SK-N-SH (cell line): ENCODE results near the gene NRG4.
"Not testable (repeated sequence)": the region's sequence is repeated elsewhere in the genome, so short reads cannot be mapped to it uniquely, and the experiment has no call there.

ENCODE experiments used
- EZH2phosphoT487 ChIP-seq: fragments of 200-600 bp; sonication (generic); IDR thresholded peaks from 2 replicates; pipeline ENCODE4 v1.6.1; 2017; ENCODE audit warnings: low read depth, mixed run types, mild to moderate bottlenecking, antibody characterized with exemption, moderate library complexity, borderline replicate concordance
- MAX ChIP-seq: IDR thresholded peaks from 2 replicates; pipeline ENCODE4 v1.4.0; 2012; ENCODE audit warnings: low read depth
- PBX3 ChIP-seq: IDR thresholded peaks from 2 replicates; pipeline ENCODE4; 2012
- POLR2AphosphoS5 ChIP-seq: IDR thresholded peaks from 2 replicates; pipeline ENCODE4 v1.6.1; 2012; ENCODE audit warnings: low read depth, low read length
- RAD21 ChIP-seq: IDR thresholded peaks from 2 replicates; pipeline ENCODE4 v1.6.1; 2012; ENCODE audit warnings: mild to moderate bottlenecking, low read length
- TAF1 ChIP-seq: IDR thresholded peaks from 2 replicates; pipeline ENCODE4 v1.6.1; 2012; ENCODE audit warnings: low read depth, mild to moderate bottlenecking, low read length, moderate library complexity, borderline replicate concordance
- YY1 ChIP-seq: IDR thresholded peaks from 2 replicates; pipeline ENCODE4 v1.4.0; 2012; ENCODE audit warnings: low read depth, mild to moderate bottlenecking
- TF ChIP-seq, protein P1 (sequence below): fragments of 200-600 bp; sonication (generic); IDR thresholded peaks from 2 replicates; pipeline ENCODE4 v1.6.1; 2017; ENCODE audit warnings: antibody characterized with exemption, mild to moderate bottlenecking, moderate library complexity
- TF ChIP-seq, protein P2 (sequence below): IDR thresholded peaks from 2 replicates; pipeline ENCODE4 v1.6.1; 2012; ENCODE audit warnings: mild to moderate bottlenecking, low read depth, low read length, moderate library complexity

GRCh38 chr15:76013470-76013869, 1.2 kb upstream of the NRG4 start:
- not testable (repeated sequence) for TF ChIP-seq RAD21, MAX, EZH2phosphoT487, POLR2AphosphoS5, YY1, PBX3, TAF1
- TF ChIP-seq, protein P1, sequence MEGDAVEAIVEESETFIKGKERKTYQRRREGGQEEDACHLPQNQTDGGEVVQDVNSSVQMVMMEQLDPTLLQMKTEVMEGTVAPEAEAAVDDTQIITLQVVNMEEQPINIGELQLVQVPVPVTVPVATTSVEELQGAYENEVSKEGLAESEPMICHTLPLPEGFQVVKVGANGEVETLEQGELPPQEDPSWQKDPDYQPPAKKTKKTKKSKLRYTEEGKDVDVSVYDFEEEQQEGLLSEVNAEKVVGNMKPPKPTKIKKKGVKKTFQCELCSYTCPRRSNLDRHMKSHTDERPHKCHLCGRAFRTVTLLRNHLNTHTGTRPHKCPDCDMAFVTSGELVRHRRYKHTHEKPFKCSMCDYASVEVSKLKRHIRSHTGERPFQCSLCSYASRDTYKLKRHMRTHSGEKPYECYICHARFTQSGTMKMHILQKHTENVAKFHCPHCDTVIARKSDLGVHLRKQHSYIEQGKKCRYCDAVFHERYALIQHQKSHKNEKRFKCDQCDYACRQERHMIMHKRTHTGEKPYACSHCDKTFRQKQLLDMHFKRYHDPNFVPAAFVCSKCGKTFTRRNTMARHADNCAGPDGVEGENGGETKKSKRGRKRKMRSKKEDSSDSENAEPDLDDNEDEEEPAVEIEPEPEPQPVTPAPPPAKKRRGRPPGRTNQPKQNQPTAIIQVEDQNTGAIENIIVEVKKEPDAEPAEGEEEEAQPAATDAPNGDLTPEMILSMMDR: not testable (repeated sequence)
- TF ChIP-seq, protein P2, sequence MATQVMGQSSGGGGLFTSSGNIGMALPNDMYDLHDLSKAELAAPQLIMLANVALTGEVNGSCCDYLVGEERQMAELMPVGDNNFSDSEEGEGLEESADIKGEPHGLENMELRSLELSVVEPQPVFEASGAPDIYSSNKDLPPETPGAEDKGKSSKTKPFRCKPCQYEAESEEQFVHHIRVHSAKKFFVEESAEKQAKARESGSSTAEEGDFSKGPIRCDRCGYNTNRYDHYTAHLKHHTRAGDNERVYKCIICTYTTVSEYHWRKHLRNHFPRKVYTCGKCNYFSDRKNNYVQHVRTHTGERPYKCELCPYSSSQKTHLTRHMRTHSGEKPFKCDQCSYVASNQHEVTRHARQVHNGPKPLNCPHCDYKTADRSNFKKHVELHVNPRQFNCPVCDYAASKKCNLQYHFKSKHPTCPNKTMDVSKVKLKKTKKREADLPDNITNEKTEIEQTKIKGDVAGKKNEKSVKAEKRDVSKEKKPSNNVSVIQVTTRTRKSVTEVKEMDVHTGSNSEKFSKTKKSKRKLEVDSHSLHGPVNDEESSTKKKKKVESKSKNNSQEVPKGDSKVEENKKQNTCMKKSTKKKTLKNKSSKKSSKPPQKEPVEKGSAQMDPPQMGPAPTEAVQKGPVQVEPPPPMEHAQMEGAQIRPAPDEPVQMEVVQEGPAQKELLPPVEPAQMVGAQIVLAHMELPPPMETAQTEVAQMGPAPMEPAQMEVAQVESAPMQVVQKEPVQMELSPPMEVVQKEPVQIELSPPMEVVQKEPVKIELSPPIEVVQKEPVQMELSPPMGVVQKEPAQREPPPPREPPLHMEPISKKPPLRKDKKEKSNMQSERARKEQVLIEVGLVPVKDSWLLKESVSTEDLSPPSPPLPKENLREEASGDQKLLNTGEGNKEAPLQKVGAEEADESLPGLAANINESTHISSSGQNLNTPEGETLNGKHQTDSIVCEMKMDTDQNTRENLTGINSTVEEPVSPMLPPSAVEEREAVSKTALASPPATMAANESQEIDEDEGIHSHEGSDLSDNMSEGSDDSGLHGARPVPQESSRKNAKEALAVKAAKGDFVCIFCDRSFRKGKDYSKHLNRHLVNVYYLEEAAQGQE: not testable (repeated sequence)
